Ascending aorta (tissue), 2 donors: ENCODE data around the gene RNGTT. TPM values are rescaled to one million over a fixed set of nuclear protein-coding genes. Genes with fewer than 3 reads are reported as not detected.
A peak's percentile ranks its signal among the peaks of the same experiment; 100 is the strongest.

Experiments
- DNase-seq, 2 donors: peaks; one replicate each; pipeline ENCODE4 v3.0.0-alpha.2; 2019; ENCODE audit warnings: low spot score in 2 of 2
- H3K27ac ChIP-seq, 2 donors: fragments of 200-600 bp; sonication (generic); one replicate each; pipeline ENCODE4 v1.5.1; 2016 to 2017; ENCODE audit warnings: mild to moderate bottlenecking in 1 of 2
- H3K27me3 ChIP-seq: fragments of 200-600 bp; sonication (generic); one replicate; pipeline ENCODE4 v1.5.1; 2017
- H3K36me3 ChIP-seq, 2 donors: fragments of 200-600 bp; sonication (generic); one replicate each; pipeline ENCODE4 v1.5.1; 2016
- H3K4me1 ChIP-seq, 2 donors: fragments of 200-600 bp; sonication (generic); one replicate each; pipeline ENCODE4 v1.5.1; 2016 to 2017; ENCODE audit warnings: mild to moderate bottlenecking in 1 of 2
- H3K4me3 ChIP-seq, 2 donors: fragments of 200-600 bp; sonication (generic); one replicate each; pipeline ENCODE4 v1.5.1; 2016 to 2017; ENCODE audit warnings: mild to moderate bottlenecking in 1 of 2
- H3K9me3 ChIP-seq, 2 donors: fragments of 200-600 bp; sonication (generic); one replicate each; pipeline ENCODE4 v1.5.1; 2016
- intact Hi-C: fragments of 100-400 bp; cut with DNase I; formaldehyde crosslinking; loops from one replicate; pipeline ENCODE4 v1.15.1; 2023
- total RNA-seq: library from RNA; depleted of rRNA; stranded (reverse); fragments of >200 nt; gene quantifications from one replicate; pipeline ENCODE4 v1.1.0, GENCODE V29; 2016
- TF ChIP-seq, protein P1 (sequence below), 3 experiments: fragments of 200-600 bp in 2 of 3; fragments of 450-650 bp in 1 of 3; sonication (generic) in 2 of 3; IDR thresholded peaks; one replicate each; pipeline ENCODE4 v1.5.1; 2016 to 2019; ENCODE audit warnings: antibody characterized with exemption in 3 of 3, mild to moderate bottlenecking in 1 of 3, moderate library complexity in 1 of 3

The RNGTT gene
- total RNA-seq, 1 donor from 2014 or later = 13.4 TPM

DNA sequence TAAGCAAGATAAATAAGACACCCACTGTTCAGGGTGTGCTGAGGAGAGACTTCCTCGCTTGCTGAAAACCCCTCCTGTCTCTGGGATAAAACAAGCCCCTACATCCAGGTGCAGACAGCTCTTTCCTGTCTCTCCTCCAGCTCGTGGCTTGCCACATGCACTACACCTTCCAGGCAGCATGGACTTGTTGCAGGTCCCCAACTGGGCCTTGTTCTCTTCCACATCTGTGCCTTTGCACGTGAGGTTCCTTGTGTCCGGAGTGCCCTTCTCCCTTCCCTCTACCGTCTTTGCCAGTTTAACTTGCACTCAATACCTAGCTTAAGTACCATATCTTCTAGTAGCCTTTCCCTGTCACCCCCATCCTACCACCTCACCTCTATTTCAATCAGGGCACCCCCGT, 397.6 kb downstream of the RNGTT start:
- Histone ChIP-seq H3K27me3 (no peaks in the 10 kb centered on the region), H3K4me3 (no peak overlapping the region), H3K36me3 (no peaks in the 10 kb centered on the region), H3K27ac (no peak overlapping the region), H3K4me1 (peaks cover 0 to 11% of the 10 kb centered on the region in 2 donors), H3K9me3 (no peaks in the 10 kb centered on the region)
- intact Hi-C loops = no loop called here
- DNase-seq = no peak
- TF ChIP-seq, protein P1, sequence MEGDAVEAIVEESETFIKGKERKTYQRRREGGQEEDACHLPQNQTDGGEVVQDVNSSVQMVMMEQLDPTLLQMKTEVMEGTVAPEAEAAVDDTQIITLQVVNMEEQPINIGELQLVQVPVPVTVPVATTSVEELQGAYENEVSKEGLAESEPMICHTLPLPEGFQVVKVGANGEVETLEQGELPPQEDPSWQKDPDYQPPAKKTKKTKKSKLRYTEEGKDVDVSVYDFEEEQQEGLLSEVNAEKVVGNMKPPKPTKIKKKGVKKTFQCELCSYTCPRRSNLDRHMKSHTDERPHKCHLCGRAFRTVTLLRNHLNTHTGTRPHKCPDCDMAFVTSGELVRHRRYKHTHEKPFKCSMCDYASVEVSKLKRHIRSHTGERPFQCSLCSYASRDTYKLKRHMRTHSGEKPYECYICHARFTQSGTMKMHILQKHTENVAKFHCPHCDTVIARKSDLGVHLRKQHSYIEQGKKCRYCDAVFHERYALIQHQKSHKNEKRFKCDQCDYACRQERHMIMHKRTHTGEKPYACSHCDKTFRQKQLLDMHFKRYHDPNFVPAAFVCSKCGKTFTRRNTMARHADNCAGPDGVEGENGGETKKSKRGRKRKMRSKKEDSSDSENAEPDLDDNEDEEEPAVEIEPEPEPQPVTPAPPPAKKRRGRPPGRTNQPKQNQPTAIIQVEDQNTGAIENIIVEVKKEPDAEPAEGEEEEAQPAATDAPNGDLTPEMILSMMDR (IDR thresholded peaks at IDR 0.05) = no peak

- no peak overlapping the region for H3K4me3 ChIP-seq
Measured at GRCh38 chr6:88565409-88565811, 398.0 kb downstream of the RNGTT start.

GRCh38 chr6:88563277-88563625, 400.2 kb downstream of the RNGTT start:
- intact Hi-C loops = no loop called here
- no peaks in the 10 kb centered on the region for H3K27me3 ChIP-seq
- no peak for DNase-seq

More at GRCh38 chr6:88565409-88565811, 398.0 kb downstream of the RNGTT start:
- Histone ChIP-seq H3K27ac (no peak overlapping the region), H3K36me3 (no peaks in the 10 kb centered on the region), H3K27me3 (no peaks in the 10 kb centered on the region), H3K4me1 (peaks cover 0 to 11% of the 10 kb centered on the region in 2 donors), H3K9me3 (no peaks in the 10 kb centered on the region)
- intact Hi-C loops = no loop called here
- no peak for DNase-seq
- TF ChIP-seq, protein P1 (IDR thresholded peaks at IDR 0.05) = no peak

DNA sequence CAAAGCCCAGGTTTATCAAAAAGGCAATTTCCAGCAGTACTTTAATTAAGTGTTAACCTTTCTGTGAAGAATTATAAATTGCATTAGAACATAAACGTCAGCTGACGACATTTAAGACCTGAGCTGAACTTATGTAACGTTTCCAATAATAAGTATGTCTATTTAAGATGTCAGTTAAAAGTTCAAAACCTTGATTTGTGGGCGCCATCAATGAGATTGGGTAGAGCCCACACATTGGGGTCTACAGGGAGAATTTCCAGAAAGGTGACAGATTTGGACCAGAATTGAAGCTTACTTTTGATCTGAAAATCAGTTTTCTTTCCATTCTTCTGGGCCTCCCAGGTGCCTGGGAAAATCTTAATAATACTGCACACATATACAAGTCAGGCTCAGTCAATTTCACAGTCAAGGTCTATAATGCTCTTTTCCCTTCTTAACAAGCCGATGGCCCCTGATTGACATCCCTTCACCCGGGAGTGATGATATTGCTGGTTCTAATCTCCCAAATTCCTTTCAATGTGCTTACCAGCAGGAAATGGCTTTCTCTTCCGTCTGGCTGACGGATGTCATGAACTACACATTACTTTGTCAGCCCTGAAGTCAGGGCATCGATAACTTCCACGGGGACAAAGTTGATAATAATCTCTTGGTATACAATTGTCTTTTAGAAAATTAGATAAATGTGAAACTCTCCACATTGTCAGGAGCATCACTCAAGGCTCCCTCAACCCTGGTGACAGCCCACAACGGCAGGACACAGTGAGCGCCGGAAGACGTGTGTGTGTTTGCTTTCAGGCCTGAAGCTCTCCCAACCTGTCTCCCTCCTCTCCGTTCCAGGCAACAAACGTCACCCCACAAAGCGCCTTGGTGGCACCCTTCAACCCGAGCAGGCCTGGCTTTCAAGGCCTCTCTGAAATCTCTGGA, 400.8 kb downstream of the RNGTT start:
- peak overlapping the region in 1 of 2 donors; percentile 72 for H3K27ac ChIP-seq
- intact Hi-C loops = no loop called here
- no peaks in the 10 kb centered on the region for H3K36me3 ChIP-seq
- H3K4me3 ChIP-seq = no peak overlapping the region
- peaks cover 0 to 14% of the 10 kb centered on the region in 2 donors for H3K4me1 ChIP-seq
- DNase-seq = no peak
- H3K27me3 ChIP-seq = no peaks in the 10 kb centered on the region
- TF ChIP-seq, protein P1 (IDR thresholded peaks at IDR 0.05) = no peak
- H3K9me3 ChIP-seq = no peaks in the 10 kb centered on the region

More at GRCh38 chr6:88563277-88563625, 400.2 kb downstream of the RNGTT start:
- Histone ChIP-seq H3K4me3 (no peak overlapping the region), H3K9me3 (no peaks in the 10 kb centered on the region), H3K27ac (no peak overlapping the region), H3K36me3 (no peaks in the 10 kb centered on the region), H3K4me1 (peaks cover 0 to 11% of the 10 kb centered on the region in 2 donors)
- TF ChIP-seq, protein P1 (IDR thresholded peaks at IDR 0.05) = no peak

DNA sequence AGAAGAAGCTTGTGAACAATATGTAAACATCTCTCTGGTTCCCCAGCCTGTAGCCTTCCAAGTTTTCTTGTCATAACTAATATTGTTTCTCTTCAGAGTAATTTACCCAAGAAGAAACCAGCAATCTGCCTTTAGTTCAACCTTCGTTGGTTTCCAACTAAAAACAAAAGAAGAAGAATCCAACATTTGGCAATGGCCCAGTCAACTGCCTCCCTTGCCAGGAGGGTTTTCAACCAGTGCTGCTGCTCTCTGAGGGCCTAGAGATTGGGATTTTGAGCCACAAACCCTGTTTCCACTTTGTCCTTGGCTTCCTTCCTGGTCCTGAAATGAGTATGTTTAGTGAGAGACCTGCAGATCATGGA, 401.5 kb downstream of the RNGTT start:
- Histone ChIP-seq H3K9me3 (no peaks in the 10 kb centered on the region), H3K36me3 (no peaks in the 10 kb centered on the region), H3K27ac (peak overlapping the region in 1 of 2 donors; percentile 72), H3K4me3 (no peak overlapping the region), H3K27me3 (no peaks in the 10 kb centered on the region), H3K4me1 (peaks cover 0 to 19% of the 10 kb centered on the region in 2 donors)
- TF ChIP-seq, protein P1 (IDR thresholded peaks at IDR 0.05) = no peak
- no peak for DNase-seq
- intact Hi-C loops = no loop called here
